Measurements from ENCODE around the gene SLC35F1.

Gene SLC35F1

DNA sequence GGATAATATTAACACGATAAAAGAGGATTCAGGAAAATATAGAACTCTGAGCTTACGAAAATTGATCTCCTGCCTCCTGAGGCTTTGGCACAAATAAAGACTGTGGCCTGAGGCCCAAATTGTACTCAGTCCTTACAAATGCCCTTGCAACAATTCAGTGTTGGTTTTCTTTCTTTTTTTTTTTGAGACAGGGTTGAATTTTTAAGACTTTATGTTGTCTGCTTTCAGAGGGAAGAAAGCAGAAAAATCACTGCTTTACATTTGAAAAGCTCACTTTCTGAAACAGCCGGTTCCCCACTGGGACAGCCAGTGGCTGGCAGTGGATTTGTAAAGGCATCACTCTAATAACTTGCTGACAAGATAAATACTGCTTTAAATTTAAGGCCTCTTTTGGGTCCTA lies 290.5 kb downstream of the SLC35F1 start:
- TF ChIP-seq ZNF274 (IDR thresholded peaks at IDR 0.05; ENCODE audit: low read depth, low read length) = no peak
- H3K4me3 ChIP-seq (ENCODE audit: low read length) = no peak overlapping the region

DNA sequence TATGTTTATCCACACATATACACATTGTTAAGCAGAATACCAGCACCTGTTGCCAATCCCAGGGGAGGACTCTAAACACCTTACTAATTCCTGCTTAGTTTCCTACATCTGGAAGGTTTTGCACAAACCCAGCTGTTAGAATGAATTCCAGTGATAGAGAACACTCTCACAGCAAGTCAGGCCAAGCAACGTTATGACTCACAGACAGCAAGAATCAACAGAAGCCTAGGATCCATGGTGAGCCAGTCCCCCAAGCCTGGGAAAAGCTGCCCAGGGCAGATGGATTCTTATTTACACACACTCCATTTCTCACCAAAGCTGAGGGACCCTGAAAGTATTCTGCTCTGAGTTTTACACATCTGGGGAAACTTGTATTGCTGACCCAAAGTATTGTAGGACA lies 291.7 kb downstream of the SLC35F1 start:
- TF ChIP-seq ZNF274 (IDR thresholded peaks at IDR 0.05; ENCODE audit: low read depth, low read length) = no peak
- no peak overlapping the region for H3K4me3 ChIP-seq (ENCODE audit: low read length)

DNA sequence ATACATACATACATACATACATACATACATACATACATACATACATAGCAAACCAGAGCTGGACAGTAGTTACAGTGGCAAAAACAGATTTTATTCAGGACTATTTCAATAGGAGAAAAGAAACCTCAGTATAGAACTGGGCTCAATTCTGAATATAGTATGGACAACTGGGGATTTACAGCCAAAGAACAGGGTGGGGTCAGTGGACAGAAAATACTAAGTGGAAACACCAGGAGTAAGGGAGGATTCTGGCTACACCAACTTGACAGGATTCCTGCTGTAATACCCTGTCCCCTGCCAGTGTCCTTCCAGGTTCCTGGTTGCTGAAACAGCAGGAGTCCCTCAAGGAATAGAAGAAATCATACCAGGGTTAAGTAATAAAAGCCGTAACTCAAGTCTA lies 293.1 kb downstream of the SLC35F1 start:
- H3K4me3 ChIP-seq (ENCODE audit: low read length) = no peak overlapping the region
- no peak for TF ChIP-seq ZNF274 (IDR thresholded peaks at IDR 0.05; ENCODE audit: low read depth, low read length)

DNA sequence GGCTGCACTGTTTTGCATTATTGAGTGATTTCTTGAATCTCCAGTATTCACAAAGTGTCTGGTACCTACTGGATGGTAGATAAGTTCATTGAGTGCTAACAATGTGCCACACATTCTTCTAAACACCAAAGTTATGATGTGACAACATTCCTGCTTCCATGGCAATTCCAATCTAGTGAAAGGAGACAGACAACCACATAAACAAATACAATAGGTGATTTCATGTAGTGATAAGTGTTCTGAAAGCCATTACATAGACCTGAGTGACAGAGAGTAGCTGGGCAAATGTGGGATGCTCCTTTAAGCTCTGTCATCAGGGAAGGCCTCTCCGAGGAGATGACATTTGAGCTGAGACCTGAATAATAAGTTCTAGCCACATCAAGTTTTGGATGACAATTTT lies 295.5 kb downstream of the SLC35F1 start:
- no peak for TF ChIP-seq ZNF274 (IDR thresholded peaks at IDR 0.05; ENCODE audit: low read depth, low read length)
- no peak overlapping the region for H3K4me3 ChIP-seq (ENCODE audit: low read length)

DNA sequence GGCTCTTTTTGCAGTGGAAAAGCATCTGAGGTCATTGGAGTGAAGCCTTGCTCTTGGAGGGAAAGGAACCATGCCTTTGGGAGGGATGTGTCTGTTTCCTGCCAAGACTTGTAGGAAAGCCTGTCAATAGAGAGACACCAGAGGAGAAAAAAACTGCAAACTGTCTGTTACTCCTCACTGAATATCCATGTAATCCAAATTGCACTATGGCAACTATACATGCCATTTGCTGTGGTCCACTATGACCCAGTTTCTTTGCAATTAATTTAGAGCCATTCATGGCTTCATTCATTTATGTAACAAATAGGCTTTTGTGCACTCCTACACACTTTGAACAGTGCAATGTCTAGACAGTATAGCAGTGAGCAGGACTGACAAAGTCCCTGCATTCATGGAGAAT lies 296.5 kb downstream of the SLC35F1 start:
- H3K4me3 ChIP-seq (ENCODE audit: low read length) = no peak overlapping the region
- no peak for TF ChIP-seq ZNF274 (IDR thresholded peaks at IDR 0.05; ENCODE audit: low read depth, low read length)

DNA sequence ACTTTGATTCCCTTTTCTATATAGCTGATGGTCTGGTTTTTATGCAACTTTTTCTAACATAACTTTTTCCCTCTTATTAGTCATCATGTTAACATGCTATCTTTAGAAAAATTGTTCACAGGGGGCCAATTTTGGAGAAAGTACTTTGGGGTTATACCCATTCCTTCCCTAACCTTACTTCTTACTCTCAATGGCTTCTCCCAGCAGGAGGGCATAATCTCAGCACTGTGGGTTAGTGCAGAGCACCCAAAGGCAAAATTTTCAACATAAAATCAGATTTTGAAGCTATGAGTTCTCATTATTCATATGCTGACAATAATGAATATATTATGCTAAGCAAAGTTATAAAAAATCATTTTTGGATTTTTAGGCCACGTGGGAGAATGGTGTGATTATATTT lies 299.2 kb downstream of the SLC35F1 start:
- H3K4me3 ChIP-seq (ENCODE audit: low read length) = no peak overlapping the region
- no peak for TF ChIP-seq ZNF274 (IDR thresholded peaks at IDR 0.05; ENCODE audit: low read depth, low read length)

DNA sequence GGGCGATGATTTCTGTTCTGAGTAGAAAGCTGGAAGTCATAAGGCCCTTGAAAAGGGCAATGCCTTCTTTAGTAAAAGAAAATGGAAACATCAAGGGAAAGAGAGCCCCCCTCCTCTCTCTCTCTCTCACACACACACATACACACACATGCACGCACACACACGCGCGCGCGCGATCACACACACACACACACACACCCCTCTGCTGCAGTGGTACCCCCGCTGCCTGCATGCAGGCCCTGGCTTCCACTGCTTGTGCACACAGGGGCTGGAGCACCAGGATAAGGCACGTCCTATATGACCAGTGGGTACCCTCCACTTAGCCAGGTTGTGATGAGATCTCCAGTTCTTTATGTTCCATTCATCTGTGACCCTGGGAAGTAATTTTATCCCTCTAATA lies 300.9 kb downstream of the SLC35F1 start:
- TF ChIP-seq ZNF274 (IDR thresholded peaks at IDR 0.05; ENCODE audit: low read depth, low read length) = no peak
- no peak overlapping the region for H3K4me3 ChIP-seq (ENCODE audit: low read length)

DNA sequence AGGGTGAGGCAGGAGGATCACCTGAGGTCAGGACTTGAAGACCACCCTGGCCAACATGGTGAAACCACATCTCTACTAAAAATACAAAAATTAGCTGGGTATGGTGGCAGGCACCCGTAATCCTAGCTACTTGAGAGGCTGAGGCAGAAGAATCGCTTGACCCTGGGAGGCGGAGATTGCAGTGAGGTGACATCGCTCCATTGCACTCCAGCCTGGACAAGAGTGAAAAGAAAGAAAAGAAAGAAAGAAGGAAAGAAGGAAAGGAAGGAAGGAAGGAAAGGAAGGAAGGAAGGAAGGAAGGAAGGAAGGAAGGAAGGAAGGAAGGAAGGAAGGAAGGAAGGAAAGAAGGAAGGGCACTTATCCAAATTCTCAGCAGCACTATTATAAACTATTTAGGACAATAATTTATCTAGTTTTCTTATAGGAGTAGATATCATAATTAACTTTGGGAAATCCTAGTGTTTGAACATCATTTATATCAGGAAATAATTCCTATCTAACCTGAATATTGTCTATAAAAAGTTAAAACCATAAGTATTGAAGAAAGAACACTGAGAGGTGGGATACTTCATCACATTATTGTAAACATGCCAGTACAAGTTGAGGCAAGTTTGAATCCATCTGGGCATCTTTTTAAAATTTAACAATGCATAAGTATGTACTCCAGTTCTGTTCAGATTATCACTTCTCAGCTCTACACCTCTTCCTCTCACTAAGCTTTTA lies 305.5 kb downstream of the SLC35F1 start:
- H3K4me3 ChIP-seq (ENCODE audit: low read length) = no peak overlapping the region
- no peak for TF ChIP-seq ZNF274 (IDR thresholded peaks at IDR 0.05; ENCODE audit: low read depth, low read length)

DNA sequence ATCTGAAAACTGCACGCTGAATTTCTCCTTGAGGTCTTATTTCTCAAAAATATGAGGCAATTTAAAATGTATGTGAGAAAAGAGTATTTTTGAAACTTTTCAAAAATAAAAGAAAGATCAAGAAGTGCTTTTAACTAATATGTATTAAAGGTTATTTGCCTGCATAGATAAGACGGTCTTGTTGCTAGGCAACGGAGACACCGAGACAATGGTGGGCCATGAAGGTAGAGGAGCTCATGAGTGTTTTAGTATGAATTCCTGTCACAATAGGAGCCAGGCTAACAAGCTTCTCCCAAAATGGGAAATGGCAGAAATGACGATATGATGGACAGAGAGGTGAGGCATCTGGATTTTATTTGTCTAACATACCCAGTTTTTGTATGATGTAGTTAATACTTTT lies 308.2 kb downstream of the SLC35F1 start:
- TF ChIP-seq ZNF274 (IDR thresholded peaks at IDR 0.05; ENCODE audit: low read depth, low read length) = no peak
- H3K4me3 ChIP-seq (ENCODE audit: low read length) = no peak overlapping the region

DNA sequence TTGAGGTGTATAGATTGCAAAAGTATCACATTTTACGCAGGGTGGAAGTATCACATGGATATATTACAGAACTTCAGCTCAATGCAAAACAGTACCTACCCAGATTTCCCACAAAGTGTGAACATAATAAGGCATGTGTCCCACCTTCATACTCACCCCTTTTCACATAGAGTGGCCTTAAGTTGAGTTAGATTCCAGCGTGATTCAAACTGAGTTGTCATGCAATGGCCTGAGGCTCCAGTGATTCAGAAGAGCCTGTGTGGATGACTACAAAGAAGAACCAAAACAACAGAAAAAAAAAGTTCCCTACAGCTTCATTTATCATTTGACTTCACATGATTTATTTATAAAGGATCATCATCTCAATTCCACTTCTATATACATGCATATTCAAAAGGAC lies 309.7 kb downstream of the SLC35F1 start:
- no peak overlapping the region for H3K4me3 ChIP-seq (ENCODE audit: low read length)
- no peak for TF ChIP-seq ZNF274 (IDR thresholded peaks at IDR 0.05; ENCODE audit: low read depth, low read length)

DNA sequence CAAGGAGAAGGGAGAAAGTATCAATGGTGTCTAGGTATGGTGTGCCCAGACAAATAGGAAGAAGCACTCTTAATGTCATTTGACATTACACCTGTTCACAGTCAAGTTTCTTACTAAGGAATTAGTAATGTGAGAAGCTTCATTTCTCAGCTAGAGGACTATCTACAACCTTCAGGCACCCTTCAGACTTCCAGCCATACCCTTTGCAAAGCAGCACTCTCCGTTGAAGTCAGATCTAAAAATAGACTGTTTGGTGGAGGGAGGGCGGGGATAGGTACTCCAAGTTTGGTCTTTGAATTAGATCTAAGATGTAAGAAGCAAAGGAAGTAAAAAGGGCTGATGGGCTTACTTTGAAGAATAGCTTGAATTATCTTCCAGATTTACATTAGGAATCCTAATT lies 311.1 kb downstream of the SLC35F1 start:
- no peak overlapping the region for H3K4me3 ChIP-seq (ENCODE audit: low read length)
- no peak for TF ChIP-seq ZNF274 (IDR thresholded peaks at IDR 0.05; ENCODE audit: low read depth, low read length)

DNA sequence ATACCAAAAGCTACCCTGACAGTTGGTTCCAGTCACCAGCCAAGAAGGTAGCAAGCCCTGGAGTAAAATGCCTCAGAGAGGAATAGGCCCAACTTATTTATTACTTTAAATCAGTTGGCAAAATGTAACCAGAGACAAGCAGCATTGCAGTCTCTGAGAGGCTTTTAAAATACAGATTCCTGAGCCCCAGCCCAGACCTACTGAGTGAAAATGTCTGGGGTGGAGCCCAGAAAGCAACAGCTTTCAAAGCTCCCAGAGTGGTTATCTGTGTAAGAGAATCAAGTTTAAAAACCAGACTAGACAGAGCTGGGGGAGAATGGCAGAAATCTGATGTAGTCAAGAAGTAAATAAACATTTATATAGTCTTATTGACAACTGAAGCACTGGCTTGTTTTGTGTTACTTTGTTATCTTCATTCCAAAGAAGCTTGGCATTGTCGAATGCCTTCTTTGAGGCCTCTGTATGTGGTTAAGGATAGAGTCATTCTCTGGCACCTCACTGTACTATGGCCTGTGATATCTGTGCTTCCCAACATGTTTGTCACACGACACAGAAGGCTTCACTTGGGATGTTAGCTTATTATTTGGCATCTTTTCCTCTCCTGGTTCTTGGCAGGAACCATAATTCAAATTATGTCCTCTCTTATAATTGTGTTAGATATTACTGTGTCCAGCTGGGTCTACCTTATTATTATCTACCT lies 313.5 kb downstream of the SLC35F1 start:
- no peak overlapping the region for H3K4me3 ChIP-seq (ENCODE audit: low read length)
- no peak for TF ChIP-seq ZNF274 (IDR thresholded peaks at IDR 0.05; ENCODE audit: low read depth, low read length)

DNA sequence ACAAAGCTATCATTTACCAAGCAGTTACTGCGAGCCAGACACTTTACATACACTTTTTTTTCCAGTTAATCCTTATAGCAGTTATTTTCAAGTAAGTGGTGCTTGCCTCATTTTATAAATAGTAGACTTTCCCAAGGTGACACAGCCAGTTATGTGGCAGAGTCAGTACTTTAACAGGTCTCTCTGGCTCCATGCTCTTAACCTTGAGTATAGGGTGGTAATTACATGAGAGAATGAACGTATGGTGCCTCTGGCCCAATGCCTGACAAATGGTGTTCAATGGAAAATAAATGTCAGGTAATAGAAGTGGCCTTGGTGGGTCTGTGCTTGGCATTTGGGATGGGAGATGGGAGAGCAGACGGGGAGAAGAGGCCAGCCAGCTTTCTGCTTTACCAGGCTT lies 316.3 kb downstream of the SLC35F1 start:
- TF ChIP-seq ZNF274 (IDR thresholded peaks at IDR 0.05; ENCODE audit: low read depth, low read length) = no peak
- no peak overlapping the region for H3K4me3 ChIP-seq (ENCODE audit: low read length)

DNA sequence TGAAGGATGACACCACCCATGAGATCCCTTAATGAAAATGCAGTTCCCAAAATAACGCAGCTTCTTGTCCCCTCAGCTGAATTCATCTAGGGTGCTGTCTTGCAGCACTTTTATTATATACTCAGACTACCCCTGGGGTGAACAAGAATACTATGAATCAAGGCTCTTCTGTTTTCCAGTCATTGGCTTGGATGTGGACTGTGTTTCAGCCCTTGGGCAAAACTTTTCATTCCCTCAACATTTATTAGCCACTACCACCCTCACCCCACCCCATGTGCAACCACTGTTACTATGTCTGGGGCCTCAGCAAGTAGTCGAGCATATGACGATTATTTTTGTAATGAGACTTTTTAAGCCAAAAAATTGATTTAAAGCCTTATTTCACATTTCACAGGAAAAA lies 321.8 kb downstream of the SLC35F1 start:
- no peak for TF ChIP-seq ZNF274 (IDR thresholded peaks at IDR 0.05; ENCODE audit: low read depth, low read length)
- no peak overlapping the region for H3K4me3 ChIP-seq (ENCODE audit: low read length)

DNA sequence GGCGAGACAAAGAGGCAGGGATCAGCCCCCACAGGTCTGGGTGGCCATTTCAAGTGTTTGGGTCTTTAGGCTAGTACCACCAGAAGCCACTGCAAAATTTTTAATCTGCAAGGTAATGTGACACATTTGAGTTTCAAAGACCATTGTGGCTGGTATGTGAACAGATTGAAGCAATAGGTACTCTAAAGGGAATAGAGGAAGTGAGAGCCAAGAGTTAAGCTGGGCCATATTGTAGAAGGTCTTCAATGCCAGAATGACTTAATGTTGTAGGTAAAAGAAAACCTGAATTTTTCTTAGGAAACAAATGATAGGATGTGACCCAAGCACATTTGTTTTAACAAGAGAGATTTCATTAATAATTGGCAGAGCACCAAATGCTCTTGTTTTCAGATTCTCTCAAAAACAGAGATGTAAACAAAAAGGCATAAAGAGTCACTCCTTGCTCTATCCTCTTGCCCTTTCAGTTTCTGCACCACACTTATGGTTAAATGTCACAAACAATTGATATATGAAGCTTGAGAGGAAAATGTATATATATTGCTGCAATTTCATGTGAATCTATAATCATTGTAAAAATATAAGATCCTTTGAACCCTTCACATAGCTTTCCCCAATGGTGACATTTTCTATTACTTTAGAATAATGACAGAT lies 333.9 kb downstream of the SLC35F1 start:
- no peak overlapping the region for H3K4me3 ChIP-seq (ENCODE audit: low read length)
- no peak for TF ChIP-seq ZNF274 (IDR thresholded peaks at IDR 0.05; ENCODE audit: low read depth, low read length)

All from GM08714 (cell line).